Measurements from ENCODE around the gene AKAP12.

- TF ChIP-seq CTCF (conservative IDR thresholded peaks at IDR 0.05; ENCODE audit: low read length) (no peak), EZH2phosphoT487 (IDR thresholded peaks at IDR 0.05; ENCODE audit: borderline replicate concordance) (no peak)
Measured at GRCh38 chr6:151242420-151242861, 2.7 kb downstream of the AKAP12 start.

Measured in Loucy (cell line).